SK-N-SH treated with all-trans-retinoic acid at 6 μM for 48 hours (cell line): ENCODE measurements around the gene MAGEB17.

Experiments used
- TCF4 ChIP-seq: fragments of 250-450 bp; sonication (Bioruptor Pico); IDR thresholded peaks from 2 replicates; pipeline ENCODE4 v1.8.0; 2021; ENCODE audit warnings: mild to moderate bottlenecking, moderate library complexity, borderline replicate concordance
- TF ChIP-seq, protein P1 (sequence below): fragments of 250-450 bp; sonication (Bioruptor Pico); IDR thresholded peaks from 2 replicates; pipeline ENCODE4 v1.8.0; 2020; ENCODE audit warnings: mild to moderate bottlenecking, moderate library complexity, borderline replicate concordance

DNA sequence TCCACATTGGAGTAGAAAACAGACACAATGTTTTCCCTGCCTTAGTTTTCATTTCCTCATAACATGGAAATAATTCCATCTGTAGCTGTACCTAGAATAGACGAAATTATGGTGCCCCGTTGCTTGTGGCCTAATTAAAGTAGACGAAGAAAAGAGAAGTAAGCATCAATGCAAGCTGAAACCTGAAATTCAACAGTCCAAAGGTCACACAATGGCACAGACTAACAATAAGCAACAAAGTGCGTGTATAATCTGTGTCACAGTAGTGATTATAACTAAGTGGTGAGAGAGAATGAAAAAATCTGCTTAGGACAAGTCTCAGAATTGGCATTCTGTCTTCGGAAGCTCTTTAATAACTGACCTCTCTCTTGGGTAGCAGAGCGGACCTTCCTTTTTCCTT is 24.3 kb downstream of the MAGEB17 start:
- no peak for TF ChIP-seq TCF4 (CRISPR knock-in tag)
- TF ChIP-seq, protein P1, sequence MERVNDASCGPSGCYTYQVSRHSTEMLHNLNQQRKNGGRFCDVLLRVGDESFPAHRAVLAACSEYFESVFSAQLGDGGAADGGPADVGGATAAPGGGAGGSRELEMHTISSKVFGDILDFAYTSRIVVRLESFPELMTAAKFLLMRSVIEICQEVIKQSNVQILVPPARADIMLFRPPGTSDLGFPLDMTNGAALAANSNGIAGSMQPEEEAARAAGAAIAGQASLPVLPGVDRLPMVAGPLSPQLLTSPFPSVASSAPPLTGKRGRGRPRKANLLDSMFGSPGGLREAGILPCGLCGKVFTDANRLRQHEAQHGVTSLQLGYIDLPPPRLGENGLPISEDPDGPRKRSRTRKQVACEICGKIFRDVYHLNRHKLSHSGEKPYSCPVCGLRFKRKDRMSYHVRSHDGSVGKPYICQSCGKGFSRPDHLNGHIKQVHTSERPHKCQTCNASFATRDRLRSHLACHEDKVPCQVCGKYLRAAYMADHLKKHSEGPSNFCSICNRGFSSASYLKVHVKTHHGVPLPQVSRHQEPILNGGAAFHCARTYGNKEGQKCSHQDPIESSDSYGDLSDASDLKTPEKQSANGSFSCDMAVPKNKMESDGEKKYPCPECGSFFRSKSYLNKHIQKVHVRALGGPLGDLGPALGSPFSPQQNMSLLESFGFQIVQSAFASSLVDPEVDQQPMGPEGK (CRISPR knock-in tag), result no peak
